Fibroblast of skin of left biceps (primary cell): Measurements from ENCODE around the gene LSP1.
"Not testable (repeated sequence)": the region's sequence is repeated elsewhere in the genome, so short reads cannot be mapped to it uniquely, and the experiment has no call there.

Experiments used
- DNase-seq, 2 experiments: peaks; one replicate each; pipeline ENCODE4 v3.0.0-alpha.2; 2013; ENCODE audit warnings: low read depth in 2 of 2

LSP1 gene

DNA sequence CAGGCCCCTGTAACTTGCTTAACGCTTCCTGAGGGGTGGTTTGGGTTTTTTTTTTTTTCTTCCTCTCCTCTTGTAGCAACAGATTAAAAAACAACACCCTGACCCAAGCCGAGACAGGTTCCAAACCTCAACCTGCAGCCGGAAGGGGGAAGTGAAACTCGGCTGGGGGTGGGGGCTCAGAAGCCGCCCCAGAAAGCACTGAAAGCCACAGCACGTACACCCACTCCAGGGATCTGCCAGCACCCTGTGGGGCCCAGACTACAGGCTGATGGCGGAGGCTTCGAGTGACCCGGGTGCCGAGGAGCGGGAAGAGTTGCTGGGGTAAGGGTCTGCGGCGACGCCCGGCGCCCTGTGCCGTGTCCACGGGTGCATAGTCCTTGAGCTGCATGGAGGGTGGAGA, at the start of gene LSP1:
Gene LSP1, plus strand, starts transcription at position 208 of the 400 bp plus-strand sequence. Its CDS starts 61 bp downstream, at position 269.
- no peak for DNase-seq

DNA sequence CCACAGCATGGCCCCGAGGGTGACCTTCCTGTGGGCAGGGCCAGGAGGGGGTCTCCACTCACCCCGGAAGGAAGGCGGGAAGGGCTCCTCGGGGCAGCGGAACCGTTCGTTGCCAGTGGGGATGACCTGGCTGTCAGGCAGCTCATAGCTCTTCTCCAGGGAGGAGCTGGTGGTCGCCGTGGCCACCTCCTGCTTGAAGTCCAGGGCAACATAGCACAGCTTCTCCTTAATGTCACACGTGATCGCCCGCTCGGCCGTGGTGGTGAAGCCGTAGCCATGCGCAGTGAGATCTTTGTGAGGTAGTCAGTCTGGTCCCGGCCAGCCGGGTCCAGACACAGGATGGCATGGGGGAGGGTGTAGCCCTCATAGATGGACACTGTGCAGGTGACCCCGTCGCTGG, 49.6 kb upstream of the LSP1 start:
- no peak for DNase-seq

GRCh38 chr11:1803835-1804519, 48.9 kb upstream of the LSP1 start:
- DNase-seq = not testable (repeated sequence)

DNA sequence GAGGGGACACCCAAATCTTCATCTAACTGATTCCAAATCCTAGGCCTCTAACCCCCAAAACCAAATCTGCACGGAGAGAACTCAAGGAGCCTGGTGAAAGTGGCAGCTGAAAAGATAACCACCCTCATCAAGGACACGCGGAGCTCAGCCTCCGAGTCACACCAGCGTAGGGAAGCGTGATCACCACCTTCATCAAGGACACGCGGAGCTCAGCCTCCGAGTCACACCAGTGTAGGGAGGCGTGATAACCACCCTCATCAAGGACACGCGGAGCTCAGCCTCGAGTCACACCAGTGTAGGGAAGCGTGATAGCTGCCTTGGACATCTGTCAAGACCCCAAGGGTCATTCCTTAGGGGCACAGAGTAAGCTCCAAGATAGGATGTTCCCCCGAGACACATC, 47.4 kb upstream of the LSP1 start:
- DNase-seq = no peak

DNA sequence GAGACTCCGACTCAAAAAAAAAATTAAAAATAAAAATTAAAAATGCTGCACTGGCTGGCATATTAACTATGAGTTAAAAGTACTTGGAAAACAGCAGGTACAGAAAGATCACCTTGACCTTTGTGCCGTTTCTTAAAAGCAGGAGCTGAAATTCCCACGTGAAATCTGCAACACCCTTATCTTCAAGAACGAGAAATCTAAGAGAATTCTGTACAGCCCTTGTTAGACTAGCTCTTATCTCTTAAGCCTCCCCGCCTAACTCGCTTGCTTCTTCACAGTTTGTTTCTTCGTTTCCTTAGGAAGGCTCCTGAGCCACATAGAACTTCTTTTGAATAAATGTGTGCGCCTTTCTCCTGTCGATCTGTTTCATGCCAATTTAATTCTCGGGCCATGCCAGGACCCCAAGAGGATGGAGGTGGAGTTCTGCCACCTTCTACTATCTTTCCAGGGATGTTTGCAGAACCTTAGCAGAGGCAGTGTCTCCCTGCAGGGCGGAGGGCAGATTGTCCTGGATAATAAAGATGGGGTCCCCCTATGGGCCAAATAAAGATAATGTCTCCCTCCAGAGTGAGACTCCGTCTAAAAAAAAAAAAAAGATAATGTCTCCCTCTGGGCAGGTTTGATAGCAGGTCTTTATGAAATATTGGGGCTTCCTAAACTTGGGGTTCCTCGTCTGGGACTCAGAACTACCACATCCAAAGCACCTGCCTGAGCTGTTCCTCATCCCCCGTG, 45.5 kb upstream of the LSP1 start:
- DNase-seq = no peak

DNA sequence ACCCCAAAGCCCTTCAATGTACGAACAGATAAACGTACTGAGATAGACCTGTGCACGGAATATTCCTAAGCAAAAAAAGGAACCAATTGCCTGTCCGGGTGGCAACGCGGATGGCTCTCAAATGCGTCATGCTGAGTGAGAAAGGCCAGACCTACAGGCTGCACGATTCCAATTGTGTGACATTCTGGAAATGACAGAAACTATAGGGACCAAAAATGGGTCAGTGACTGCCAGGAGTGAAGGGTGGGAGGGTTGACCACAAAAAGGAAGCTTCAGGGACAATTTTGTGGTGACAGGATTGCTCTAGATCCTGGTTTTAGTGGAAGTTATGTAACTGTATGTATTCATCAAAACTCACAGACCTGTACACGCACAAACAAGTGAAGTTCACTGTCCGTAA, 42.1 kb upstream of the LSP1 start:
- DNase-seq = no peak

GRCh38 chr11:1812274-1812673, 40.6 kb upstream of the LSP1 start:
- DNase-seq = no peak

- DNase-seq = no peak
Measured at GRCh38 chr11:1812801-1813200, 40.1 kb upstream of the LSP1 start.

DNA sequence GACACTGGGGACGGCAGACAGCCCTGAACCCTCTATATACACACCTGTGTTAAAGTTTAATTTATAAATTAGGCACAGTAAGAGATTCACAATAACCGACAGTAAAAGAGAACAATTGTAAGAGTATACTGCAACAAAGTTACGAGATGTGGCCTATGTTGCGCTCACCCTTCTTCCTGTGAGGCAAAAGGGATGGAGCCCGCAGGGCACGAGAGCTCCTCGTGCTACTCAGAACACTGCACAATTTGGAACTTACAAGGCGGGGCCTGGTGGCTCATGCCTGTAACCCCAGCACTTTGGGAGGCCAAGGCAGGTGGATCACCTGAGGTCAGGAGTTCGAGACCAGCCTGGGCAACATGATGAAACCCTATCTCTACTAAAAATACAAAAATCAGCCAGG, 39.5 kb upstream of the LSP1 start:
- DNase-seq = not testable (repeated sequence)

- no peak for DNase-seq
Measured at GRCh38 chr11:1814691-1815090, 38.2 kb upstream of the LSP1 start.

- DNase-seq = no peak
Measured at GRCh38 chr11:1815311-1815710, 37.6 kb upstream of the LSP1 start.

GRCh38 chr11:1815751-1816150, 37.1 kb upstream of the LSP1 start:
- DNase-seq = no peak

- DNase-seq = no peak
Measured at GRCh38 chr11:1817000-1817399, 35.9 kb upstream of the LSP1 start.

DNA sequence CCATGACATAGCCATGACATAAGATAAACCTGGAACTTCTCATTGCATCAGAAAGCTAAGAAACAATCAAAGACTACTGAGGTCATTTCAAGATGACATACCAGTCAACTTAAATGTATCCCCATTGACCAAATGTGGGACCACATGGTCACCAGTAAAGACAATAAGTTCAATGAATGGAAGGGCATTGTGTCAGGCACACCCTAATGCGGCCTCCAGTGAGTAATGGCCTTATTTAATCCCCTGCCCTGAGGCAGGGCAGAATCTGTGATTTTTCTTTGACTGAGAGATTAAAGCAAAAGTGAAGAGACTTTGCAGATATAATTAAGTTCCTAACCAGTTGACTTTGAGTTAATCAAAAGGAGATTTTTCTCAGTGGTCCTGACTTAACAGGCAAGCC, 35.4 kb upstream of the LSP1 start:
- DNase-seq = no peak

GRCh38 chr11:1819074-1819473, 33.8 kb upstream of the LSP1 start:
- DNase-seq = no peak

GRCh38 chr11:1820463-1821325, 32.2 kb upstream of the LSP1 start:
- DNase-seq = peak; percentile 16 to 20

GRCh38 chr11:1821562-1821961, 31.3 kb upstream of the LSP1 start:
- DNase-seq = no peak

DNA sequence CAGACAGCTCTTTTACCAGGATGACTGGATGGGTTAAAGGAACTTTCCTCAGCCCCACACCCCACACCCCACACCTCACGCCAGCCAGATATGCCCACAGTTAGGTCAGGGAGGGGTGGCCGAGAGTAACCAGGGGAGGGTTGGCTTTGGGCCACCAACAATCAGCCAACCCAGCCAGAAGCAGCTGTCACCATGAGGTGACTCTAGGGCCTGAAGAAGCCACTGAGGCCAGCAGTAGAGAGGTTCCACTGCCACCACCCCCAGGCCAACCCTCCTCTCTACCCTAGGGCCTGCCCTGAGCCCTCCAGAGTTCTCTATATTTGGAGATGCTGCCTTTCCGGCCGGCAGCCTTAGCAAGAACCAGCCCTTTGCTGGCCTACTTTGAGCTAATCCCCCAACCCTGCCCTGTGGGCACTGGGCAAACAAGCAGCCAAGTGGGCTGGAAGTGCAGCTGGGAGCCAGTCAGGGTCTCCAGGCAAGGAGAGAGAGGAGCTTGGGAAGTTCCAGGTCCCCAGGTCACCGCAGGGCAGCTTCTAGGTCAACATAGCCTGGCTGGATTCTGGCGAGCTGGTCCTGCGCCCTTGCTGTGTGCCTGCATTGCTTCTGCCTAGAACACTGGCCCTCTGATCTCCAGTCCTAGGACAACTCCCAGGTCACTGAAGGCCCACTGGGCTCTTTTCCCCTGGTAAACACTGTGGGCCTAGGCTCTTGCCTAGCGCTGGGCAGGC, 30.1 kb upstream of the LSP1 start:
- DNase-seq = no peak

- no peak for DNase-seq
Measured at GRCh38 chr11:1823376-1824220, 29.3 kb upstream of the LSP1 start.

DNA sequence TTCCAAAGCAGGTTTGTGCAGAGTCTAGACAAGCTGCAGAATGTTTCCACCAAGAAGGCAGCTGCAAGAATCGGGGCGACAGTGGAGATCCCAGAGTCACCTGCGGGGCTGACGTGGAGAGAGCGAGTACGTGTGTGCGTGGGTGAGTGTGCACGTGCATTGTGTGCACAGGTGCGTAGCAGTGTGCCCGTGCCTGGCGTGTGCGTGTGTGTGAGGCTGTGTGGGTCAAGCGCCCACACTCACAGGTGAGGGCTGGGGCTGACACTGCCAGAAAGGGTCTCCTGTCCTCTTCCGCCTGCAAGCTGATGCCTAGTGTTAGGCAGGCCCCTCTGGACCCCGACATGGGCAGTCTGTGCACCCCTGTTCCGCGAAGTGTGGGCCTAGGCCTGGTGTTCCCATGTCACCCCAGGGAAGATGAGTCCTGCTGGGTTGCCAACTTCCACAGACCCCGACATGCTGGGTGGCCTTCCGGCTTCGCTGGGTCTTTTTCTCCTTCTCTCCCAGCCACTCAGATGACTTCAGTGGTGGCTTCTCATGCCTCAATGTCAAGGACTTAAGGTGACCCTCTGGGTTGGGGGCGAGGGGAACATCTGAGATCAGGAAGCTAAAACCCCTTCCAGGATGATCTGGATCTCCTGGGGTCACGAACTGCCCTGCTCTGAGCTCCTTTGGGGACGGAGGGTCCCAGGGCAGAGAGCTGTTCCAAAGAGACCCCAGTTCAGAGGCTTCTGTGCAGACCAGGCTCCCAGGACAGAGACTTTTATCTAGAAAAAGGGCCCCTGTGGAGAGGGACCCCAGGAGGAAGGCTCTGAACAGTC, 28.5 kb upstream of the LSP1 start:
- DNase-seq = no peak
